ENCODE results near the gene USP24.

Gene USP24

GRCh38 chr1:55194851-55195250 lies 20.3 kb downstream of the USP24 start:
- TF ChIP-seq CTCF (IDR thresholded peaks at IDR 0.05), result no peak

GRCh38 chr1:55192093-55192492 lies 23.1 kb downstream of the USP24 start:
- no peak for TF ChIP-seq CTCF (IDR thresholded peaks at IDR 0.05)

DNA sequence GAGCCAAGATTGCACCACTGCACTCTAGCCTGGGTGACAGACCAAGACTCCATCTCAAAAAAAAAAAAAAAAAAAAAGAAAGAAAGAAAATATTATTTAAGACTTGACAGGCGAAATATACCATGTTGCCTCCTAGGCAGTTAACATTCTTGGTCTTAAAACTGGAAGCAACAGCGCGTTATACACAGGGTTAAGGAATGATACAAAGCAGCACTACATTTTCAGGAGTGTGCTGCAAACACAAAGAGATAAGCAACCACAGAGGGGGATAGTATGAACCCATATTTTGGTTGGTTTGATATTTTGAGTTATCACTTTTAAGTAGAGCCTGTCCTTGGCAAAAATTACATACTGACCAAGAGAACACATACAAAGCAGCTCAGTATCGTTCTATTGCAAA lies 25.1 kb downstream of the USP24 start:
- TF ChIP-seq CTCF (IDR thresholded peaks at IDR 0.05), result no peak

GRCh38 chr1:55188909-55189308 lies 26.3 kb downstream of the USP24 start:
- no peak for TF ChIP-seq CTCF (IDR thresholded peaks at IDR 0.05)

DNA sequence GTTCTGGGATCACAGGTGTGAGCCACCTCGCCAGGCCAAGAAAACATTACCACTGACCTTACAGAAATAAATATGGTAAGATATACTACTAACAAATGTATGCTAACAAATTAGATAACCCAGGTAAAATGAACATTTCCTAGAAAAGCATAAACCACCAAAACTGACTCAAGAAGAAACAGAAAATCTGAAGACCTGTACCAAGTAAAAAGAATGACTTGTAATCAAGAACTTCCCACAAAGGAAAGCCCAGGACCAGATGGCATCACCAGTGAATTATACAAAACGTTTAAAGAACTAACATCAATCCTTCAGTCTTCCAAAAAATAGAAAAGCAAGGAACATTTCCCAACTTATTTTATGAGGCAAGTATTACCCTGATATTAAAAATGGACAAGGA lies 29.3 kb downstream of the USP24 start:
- TF ChIP-seq CTCF (IDR thresholded peaks at IDR 0.05), result no peak

DNA sequence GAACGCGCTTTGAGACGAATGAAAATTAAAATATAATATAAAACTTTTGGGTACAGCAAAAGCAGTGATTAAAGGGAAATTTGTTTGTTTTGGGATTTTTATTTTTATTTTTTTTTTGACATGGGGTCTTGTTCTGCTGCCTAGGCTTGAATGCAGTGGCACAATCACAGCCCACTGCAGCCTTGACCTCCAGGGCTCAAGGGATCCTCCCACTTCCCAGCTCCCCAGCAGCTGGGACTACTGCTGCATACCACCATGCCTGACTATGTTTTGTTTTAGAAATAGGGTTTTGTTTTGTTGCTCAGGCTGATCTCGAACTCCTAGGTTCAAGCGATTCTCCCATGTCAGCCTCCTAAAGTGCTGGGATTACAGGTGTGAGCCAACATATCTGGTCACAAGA lies 30.3 kb downstream of the USP24 start:
- no peak for TF ChIP-seq CTCF (IDR thresholded peaks at IDR 0.05)

DNA sequence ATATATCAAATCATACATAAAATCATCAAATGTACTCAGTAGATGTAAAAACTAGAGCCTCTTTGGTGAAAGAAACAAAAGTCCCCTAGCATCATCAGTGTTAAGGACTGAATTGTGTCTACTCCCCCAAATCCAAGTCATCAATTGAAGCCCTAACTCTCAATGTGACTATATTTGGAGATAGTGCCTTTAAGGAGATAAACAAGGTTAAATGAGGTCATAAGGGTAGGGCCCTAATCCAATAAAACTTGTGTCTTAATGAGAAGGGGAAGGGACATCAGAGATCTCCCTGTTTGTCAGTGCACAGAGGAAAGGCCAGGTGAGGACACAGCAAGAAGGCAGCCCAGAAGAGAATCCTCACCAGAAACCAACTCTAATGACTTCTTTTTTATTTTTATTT lies 33.5 kb downstream of the USP24 start:
- no peak for TF ChIP-seq CTCF (IDR thresholded peaks at IDR 0.05)

DNA sequence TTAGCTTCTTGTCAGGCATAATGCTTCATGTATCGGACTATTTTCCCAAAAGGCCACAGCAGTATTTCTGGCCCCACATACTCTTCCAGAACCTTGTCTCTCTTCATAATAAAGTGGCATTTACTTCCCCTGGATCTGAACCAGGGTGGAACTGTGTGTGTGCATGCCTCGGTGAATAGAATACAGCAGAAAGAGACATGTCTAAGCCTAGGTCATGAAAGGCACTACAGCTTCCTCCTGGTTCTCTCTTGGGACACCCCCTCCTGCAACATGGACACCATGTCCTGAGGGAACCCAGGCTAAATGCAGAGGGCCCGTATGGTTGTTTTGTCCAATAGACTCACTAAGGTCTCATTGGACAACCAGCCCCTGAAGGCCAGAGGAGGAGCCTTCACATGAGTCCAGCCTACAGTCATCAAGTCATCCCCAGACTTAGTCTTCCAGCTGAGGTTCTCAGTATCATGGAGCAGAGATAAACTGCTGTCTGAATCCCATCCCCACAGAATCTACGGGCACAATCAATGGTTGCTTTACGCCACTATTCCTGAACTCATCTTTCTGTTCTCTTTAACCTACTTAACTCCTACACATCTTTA lies 35.0 kb downstream of the USP24 start:
- no peak for TF ChIP-seq CTCF (IDR thresholded peaks at IDR 0.05)

All from LNCAP (cell line).